Stimulated activated CD4-positive, alpha-beta T cell treated with anti-CD3 and anti-CD28 coated beads, TNF-alpha, amount 100 ng/mL, for 24 hours (primary cell): ENCODE data around the gene UNC5B.

Experiments
- DNase-seq, 3 experiments: peaks; one replicate each; pipeline ENCODE4 v3.0.0-alpha.2; 2020; ENCODE audit warnings: low read depth in 3 of 3

Gene UNC5B

GRCh38 chr10:71239946-71240795, 27.8 kb downstream of the UNC5B start:
- DNase-seq = no peak

DNA sequence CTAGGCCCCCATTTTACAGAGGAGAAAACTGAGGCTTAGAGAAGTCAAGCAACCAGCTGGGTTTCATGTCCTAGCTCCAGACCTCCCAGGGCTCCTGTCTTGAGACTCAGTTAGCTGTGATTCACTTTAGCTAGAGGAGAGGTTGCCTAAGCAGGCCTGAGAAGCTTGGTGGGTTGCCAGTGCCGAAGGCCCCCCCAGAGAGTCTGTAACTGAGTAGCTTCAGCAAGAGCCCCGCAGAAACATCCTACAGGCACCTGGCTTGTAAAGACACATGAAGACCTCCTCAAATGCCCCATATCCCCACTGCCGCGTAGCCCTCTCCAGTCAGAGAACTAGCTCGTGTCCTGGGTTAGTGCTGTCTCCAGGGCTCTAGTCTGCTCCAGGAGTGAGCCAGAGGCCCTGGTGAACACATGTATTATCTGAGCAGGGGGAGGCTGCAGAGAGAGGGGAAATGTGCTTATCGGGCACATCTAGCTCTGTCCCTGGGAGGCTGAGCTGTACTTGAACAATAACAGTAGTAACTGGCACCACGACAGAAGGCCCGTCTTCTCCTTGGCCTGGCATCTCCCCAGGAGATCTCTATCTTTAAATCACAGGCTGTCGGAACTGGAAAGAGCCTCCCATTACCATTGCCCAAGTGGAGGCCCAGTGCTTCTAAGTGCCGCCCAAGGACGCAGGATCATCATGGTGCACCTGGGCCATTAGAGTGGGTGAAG, 28.9 kb downstream of the UNC5B start:
- no peak for DNase-seq

DNA sequence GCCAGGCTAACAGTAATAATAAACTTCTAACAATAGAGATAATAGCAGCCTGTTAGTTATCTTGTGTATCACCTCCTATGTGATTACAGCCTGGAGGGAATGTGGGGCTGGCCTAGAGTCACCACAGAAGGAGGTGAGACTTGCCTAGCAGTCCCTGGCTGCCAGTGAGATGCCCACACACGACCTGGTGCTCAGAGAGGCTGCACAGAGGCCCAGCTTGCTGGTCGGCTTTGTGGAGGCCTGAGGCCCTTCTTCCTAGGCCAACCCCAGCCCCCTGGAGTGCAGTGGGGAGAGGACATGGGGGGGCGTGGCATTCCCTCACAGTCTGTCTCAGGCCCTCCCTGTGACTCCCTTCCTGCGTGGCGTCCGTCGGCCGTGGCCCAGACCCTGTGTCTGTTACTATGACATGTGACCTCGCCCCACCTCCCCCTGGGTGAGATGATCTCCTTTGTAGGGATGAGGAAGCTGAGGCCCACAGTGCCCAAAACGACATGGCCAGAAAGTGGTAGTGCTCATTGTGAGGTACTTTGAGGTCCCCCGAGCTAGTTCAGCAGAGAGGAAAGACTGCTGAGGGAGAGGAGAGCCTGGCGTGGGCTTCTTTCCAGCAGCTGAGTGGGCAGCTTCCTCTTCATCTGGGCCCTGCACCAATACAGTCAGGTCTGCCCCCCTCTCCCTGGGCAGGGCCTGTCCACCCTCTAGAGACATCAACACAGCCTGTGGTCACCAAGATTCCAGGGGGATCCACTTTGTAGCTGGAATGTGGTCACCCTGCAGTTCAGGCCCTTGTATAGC, 29.7 kb downstream of the UNC5B start:
- no peak for DNase-seq

- no peak for DNase-seq
Measured at GRCh38 chr10:71242622-71243009, 30.2 kb downstream of the UNC5B start.

GRCh38 chr10:71243756-71244395, 31.5 kb downstream of the UNC5B start:
- DNase-seq = no peak

DNA sequence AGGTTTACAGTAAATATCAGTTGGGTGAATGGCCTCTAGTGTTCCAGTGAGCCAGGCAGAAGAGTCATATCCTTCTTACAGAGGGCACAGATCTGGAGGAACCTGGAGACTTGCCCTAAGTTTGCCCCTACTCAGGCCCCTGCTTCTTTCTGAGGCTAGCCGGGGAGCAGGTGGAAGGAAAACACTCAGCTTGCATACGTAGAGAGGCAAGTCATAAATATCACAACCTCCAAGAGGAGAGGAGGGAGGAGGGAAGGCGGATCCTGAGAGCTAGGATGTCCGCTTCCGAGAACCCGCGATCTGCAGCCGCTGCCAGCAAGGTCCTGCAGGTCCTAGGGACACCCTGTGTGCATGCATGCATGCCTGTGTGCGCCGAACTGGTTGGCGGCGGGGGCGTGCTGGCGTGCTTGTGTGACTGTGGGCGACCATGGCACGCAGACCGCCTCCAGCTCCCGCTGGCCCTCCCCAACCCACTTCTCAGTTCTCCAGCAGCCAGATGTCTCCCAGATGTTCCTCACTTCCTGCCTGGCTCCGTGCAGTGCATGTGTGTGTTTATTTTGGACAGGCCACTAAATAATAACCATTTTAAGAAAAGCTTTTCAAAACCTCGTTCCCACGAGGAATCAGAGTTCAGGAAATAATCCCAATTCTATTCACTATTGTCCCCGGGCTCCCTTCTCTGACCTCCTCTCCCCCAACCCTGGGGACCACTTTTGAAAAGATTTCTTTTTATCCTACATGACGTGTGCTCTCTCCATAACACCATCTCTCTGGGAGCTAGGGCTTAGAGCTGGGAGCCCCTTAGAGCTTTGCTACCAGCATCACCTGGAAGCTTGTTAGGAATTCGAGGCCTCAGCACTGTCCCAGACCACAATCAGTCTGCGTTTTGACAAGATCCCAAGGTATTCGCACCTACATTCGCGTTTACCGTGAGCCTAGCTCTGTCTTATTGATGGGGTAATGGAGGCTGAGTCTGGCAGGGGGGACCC, 32.4 kb downstream of the UNC5B start:
- no peak for DNase-seq

DNA sequence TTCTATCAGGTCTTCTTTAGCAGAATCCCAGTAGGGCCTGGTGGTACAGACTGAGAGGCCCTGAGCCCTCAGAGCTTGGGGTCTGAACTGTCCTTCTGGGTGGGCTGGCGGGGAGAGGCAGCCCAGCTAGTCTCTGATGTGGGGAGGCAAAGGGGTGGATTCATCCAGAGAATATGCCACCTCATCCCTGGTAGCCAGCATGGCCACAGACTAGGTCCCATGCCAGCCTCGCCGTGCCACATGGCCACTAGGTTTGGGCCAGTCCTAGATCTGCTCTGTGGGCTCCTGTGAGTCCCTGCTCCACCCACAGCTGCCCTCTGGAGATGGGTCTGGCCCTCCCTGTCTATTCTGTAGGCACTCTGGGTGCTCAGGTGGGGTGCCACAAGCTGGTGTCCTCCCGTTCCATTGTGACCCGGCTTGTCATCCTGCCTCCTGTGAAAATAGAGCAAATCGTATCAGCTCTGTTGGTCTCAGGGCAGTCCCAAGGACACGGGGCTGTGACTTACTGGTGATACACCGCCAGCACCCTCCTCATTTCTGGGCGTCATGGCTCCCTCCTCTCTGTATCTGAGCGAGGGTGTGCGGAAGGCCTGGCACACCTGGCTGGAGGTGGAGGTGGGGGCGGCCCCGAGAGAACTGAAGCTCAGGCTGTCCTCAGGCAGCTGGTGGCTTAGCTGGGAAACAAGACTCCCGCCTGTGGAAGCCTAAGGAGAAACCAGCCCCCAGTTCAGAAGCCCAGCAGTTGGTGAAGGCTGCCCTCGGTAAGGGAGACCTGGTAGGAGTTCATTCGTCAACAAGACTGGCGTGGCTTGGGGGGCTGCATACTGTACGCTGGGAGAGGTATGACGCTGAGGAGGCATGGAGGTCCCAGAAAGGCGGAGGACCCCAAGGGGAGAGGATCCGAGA, 33.3 kb downstream of the UNC5B start:
- DNase-seq = no peak

GRCh38 chr10:71246591-71247413, 34.4 kb downstream of the UNC5B start:
- no peak for DNase-seq

- DNase-seq = no peak
Measured at GRCh38 chr10:71247414-71247705, 35.0 kb downstream of the UNC5B start.

- DNase-seq = no peak
Measured at GRCh38 chr10:71247804-71248203, 35.4 kb downstream of the UNC5B start.

GRCh38 chr10:71248210-71248609, 35.8 kb downstream of the UNC5B start:
- no peak for DNase-seq

DNA sequence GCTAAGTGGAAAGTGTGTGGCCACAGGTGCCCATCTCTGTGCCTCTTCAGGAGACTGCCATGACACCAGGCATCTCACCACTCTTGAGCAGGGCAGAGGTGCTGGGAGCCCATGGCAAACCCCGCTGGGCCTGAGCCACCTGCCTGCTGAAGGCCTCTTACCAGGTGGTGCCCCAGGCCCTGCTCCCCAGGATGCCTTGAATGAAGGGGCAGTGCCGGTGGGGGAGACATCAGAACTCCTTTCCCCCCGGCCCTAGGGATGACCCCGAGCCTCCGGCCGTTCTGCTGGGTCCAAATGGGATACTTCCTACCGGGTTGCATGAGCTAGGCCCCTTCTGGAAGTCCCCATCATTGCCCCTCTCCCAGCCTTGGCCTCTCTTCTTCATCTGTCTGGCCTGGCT, 37.6 kb downstream of the UNC5B start:
- DNase-seq = no peak

DNA sequence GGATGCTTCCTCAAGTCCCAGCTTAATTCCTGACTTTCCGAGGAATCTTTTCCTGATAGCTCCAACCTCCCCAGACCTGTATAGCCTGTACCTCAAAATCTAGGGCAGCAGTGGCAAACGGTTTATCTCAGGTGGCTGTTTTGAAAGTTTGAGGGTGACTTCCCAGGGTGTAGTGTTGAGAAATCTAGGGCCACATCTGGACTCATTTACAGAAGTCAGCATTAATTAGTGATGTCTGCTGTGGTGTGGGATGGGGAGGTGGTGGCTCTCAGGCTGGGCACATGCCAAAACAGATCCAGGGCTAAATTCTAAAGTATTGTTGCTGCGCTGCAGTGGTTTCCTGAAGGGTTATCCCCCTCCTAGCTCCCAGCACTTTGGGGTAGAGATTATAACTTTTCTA, 38.0 kb downstream of the UNC5B start:
- DNase-seq = no peak

DNA sequence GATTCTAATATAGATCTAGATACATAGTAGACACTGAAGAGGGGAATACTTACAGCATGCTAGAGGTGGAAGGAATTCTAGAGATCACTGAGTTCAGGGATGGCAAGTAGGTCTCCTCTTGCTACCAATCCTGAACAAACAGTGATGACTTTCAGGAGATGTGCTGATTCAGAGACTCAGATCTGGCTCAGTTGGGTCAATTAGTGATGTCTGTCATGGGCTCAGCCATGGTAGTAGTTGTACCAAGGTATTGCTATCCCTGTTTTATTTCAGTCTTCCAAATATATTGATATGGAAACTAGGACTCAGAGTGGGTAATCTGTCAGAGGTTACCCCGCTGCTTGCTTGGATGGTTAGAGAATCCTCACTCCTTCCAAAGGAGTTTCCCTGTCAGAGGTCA, 38.5 kb downstream of the UNC5B start:
- no peak for DNase-seq

GRCh38 chr10:71251319-71251718, 38.9 kb downstream of the UNC5B start:
- no peak for DNase-seq

GRCh38 chr10:71252220-71252619, 39.9 kb downstream of the UNC5B start:
- DNase-seq = no peak

DNA sequence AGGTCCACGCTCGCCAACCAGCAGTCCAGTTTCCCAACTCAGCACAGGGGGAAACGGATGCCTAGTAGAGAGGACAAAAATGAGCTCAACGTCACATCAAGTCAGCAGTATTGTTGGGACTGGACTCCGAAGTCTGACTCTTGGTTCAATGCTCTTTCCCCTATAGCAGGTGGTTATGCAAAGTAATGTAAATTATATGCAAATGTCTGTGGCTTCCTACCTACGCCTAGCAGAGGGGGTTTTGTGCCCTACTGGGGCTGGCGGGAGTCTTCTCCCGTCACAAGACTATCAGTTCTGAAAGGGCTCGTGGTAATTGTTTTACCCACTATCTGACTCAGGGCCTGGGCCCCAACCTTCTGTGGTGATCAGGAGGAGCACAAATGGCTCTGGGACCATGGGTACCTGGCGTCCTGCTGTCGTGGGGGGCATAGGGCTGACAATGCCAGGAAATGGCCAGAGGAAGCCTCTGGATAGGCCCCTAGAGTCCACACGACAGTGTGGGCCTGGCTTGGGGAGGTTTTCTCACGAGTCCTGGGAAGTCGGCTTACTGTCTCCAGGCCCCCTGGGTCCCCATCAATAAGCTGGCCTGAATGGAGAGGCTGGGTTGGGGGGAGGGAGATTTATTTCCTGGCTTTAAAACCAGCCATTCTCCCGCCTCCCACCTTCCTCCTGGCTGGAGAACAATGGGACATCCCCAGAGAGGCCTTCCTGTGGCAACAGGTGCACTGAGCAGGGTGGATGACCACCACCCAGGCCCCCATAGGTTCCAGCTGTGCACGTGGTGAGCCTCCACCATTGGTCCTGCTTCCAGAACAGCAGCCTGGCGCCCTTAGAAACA, 41.8 kb downstream of the UNC5B start:
- DNase-seq = no peak
